Epithelial cell of proximal tubule (primary cell): Measurements from ENCODE around the gene TRPV4. TPM values are rescaled to one million over a fixed set of nuclear protein-coding genes. Genes with fewer than 3 reads are reported as not detected.

Source experiments
- DNase-seq: peaks from one replicate; pipeline ENCODE4 v3.0.0-alpha.2; 2011; ENCODE audit warnings: low read depth
- H3K4me3 ChIP-seq: 2 replicates; pipeline ENCODE4 v1.5.1; 2011; ENCODE audit warnings: low read depth, mild to moderate bottlenecking, low read length
- CTCF ChIP-seq: conservative IDR thresholded peaks from 2 replicates; pipeline ENCODE4 v1.5.1; 2012; ENCODE audit warnings: low read depth, mild to moderate bottlenecking, low read length
- total RNA-seq: library from RNA; depleted of rRNA; stranded (reverse); fragments of >200 nt; gene quantifications from 2 replicates; pipeline ENCODE4 v1.2.3, GENCODE V29; 2015

The TRPV4 gene
- total RNA-seq, 1 donor from 2014 or later = 2.2 TPM

GRCh38 chr12:109828754-109829511 is 4.3 kb downstream of the TRPV4 start:
- DNase-seq = no peak
- no peak overlapping the region for H3K4me3 ChIP-seq
- no peak for TF ChIP-seq CTCF

GRCh38 chr12:109827566-109828550 is 5.3 kb downstream of the TRPV4 start:
- DNase-seq = no peak
- no peak overlapping the region for H3K4me3 ChIP-seq
- no peak for TF ChIP-seq CTCF

- H3K4me3 ChIP-seq = no peak overlapping the region
- DNase-seq = no peak
- no peak for TF ChIP-seq CTCF
Observed at GRCh38 chr12:109827080-109827479, 6.1 kb downstream of the TRPV4 start.

- no peak for TF ChIP-seq CTCF
Observed at GRCh38 chr12:109824731-109825130, 8.5 kb downstream of the TRPV4 start.

GRCh38 chr12:109822951-109823411 is 10.2 kb downstream of the TRPV4 start:
- TF ChIP-seq CTCF = no peak
- no peak for DNase-seq
- H3K4me3 ChIP-seq = no peak overlapping the region

More at GRCh38 chr12:109824731-109825130, 8.5 kb downstream of the TRPV4 start:
- no peak overlapping the region for H3K4me3 ChIP-seq
- no peak for DNase-seq

GRCh38 chr12:109822416-109822815 is 10.8 kb downstream of the TRPV4 start:
- H3K4me3 ChIP-seq = no peak overlapping the region

More at GRCh38 chr12:109822416-109822815, 10.8 kb downstream of the TRPV4 start:
- DNase-seq = no peak
- no peak for TF ChIP-seq CTCF
